SK-N-SH (cell line): ENCODE data around the gene CD101. TPM values are rescaled to one million over a fixed set of nuclear protein-coding genes. Genes with fewer than 3 reads are reported as not detected.

Experiments
- CTCF ChIA-PET: fragments of 300-600, 350-600 bp; formaldehyde crosslinking; extraction: SDS; loops from one replicate; lab custom pipeline; 2021; lab: Yijun Ruan, JAX
- POLR2A ChIA-PET: fragments of 350-600 bp; sonication (Branson Sonifier 250); formaldehyde crosslinking; extraction: SDS; loops from one replicate; lab custom pipeline; 2020; ENCODE audit warnings: antibody characterized with exemption, inconsistent platforms; lab: Yijun Ruan, JAX
- DNase-seq: peaks from one replicate; pipeline ENCODE4 v3.0.0; 2012
- H2AFZ ChIP-seq: fragments of 200-600 bp; sonication (generic); 2 replicates; pipeline ENCODE4 v1.8.1; 2016; ENCODE audit warnings: antibody characterized with exemption, mild to moderate bottlenecking, low read depth
- H3F3A ChIP-seq: fragments of 200-600 bp; sonication (generic); replicated peaks from 2 replicates; pipeline ENCODE3; 2016; ENCODE audit warnings: antibody characterized with exemption, mild to moderate bottlenecking; ENCODE audit not compliant: insufficient read depth
- H3K27ac ChIP-seq, 2 experiments: fragments of 200-500 bp in 1 of 2; fragments of 200-600 bp in 1 of 2; sonication (Bioruptor generic) in 1 of 2; sonication (generic), shearing (Covaris generic) in 1 of 2; 2 replicates each; pipeline versions ENCODE4 v1.5.1 to v1.6.1; 2014 to 2016; ENCODE audit warnings: low read depth in 2 of 2, inconsistent platforms in 1 of 2, low read length in 1 of 2, mild to moderate bottlenecking in 1 of 2, mixed read lengths in 1 of 2
- H3K27me3 ChIP-seq: fragments of 200-600 bp; sonication (generic), shearing (Covaris generic); 2 replicates; pipeline ENCODE4 v1.6.1; 2016; ENCODE audit warnings: mixed run types; ENCODE audit not compliant: insufficient read depth
- H3K36me3 ChIP-seq, 2 experiments: fragments of 200-500 bp in 1 of 2; fragments of 200-600 bp in 1 of 2; sonication (Bioruptor generic) in 1 of 2; sonication (generic) in 1 of 2; replicated peaks in 1 of 2; 2 replicates each; pipeline versions ENCODE3 to v1.5.1; 2014 to 2016; ENCODE audit warnings: low read length in 1 of 2, mild to moderate bottlenecking in 1 of 2; ENCODE audit not compliant: insufficient read depth in 2 of 2, control insufficient read depth in 1 of 2
- H3K4me1 ChIP-seq, 2 experiments: fragments of 200-500 bp in 1 of 2; fragments of 200-600 bp in 1 of 2; sonication (Bioruptor generic) in 1 of 2; sonication (generic), shearing (Covaris generic) in 1 of 2; 2 replicates each; pipeline versions ENCODE4 v1.5.1 to v1.6.1; 2014 to 2016; ENCODE audit warnings: low read depth in 1 of 2, low read length in 1 of 2, mixed run types in 1 of 2; ENCODE audit not compliant: insufficient read depth in 2 of 2, control insufficient read depth in 1 of 2
- H3K4me2 ChIP-seq: fragments of 200-600 bp; sonication (generic), shearing (Covaris generic); 2 replicates; pipeline ENCODE4 v1.6.1; 2017; ENCODE audit warnings: mixed run types
- H3K4me3 ChIP-seq, 2 experiments: fragments of 200-500 bp in 1 of 2; fragments of 200-600 bp in 1 of 2; sonication (Bioruptor generic) in 1 of 2; sonication (generic), shearing (Covaris generic) in 1 of 2; 2 replicates each; pipeline versions ENCODE4 v1.5.1 to v1.8.1; 2014 to 2016; ENCODE audit warnings: low read depth in 2 of 2, inconsistent platforms in 1 of 2, low read length in 1 of 2, mild to moderate bottlenecking in 1 of 2, mixed read lengths in 1 of 2, moderate library complexity in 1 of 2
- H3K79me2 ChIP-seq: fragments of 200-600 bp; sonication (generic); 2 replicates; pipeline ENCODE4 v1.8.1; 2017; ENCODE audit warnings: mild to moderate bottlenecking; ENCODE audit not compliant: insufficient read depth
- H3K9ac ChIP-seq: fragments of 200-600 bp; sonication (generic); 2 replicates; pipeline ENCODE4 v1.6.1; 2017; ENCODE audit warnings: mixed run types
- H3K9me2 ChIP-seq: fragments of 200-600 bp; sonication (generic); 2 replicates; pipeline ENCODE4 v1.6.1; 2017; ENCODE audit warnings: mixed run types
- H3K9me3 ChIP-seq: fragments of 200-600 bp; sonication (generic); 2 replicates; pipeline ENCODE4 v1.6.1; 2017; ENCODE audit warnings: mixed run types, mild to moderate bottlenecking, moderate library complexity
- H4K20me1 ChIP-seq: fragments of 200-600 bp; sonication (generic); 2 replicates; pipeline ENCODE4 v1.6.1; 2017; ENCODE audit warnings: mild to moderate bottlenecking, mixed run types; ENCODE audit not compliant: insufficient read depth
- ELF1 ChIP-seq: IDR thresholded peaks from 2 replicates; pipeline ENCODE4 v1.4.0; 2012
- EP300 ChIP-seq, 2 experiments: IDR thresholded peaks; 2 replicates each; pipeline versions ENCODE4 v1.4.0 to v1.6.1; 2012; ENCODE audit warnings: borderline replicate concordance in 1 of 2, low read depth in 1 of 2, low read length in 1 of 2
- EZH2phosphoT487 ChIP-seq: fragments of 200-600 bp; sonication (generic); IDR thresholded peaks from 2 replicates; pipeline ENCODE4 v1.6.1; 2017; ENCODE audit warnings: low read depth, mixed run types, mild to moderate bottlenecking, antibody characterized with exemption, moderate library complexity, borderline replicate concordance
- FOSL2 ChIP-seq: IDR thresholded peaks from 2 replicates; pipeline ENCODE4 v1.4.0; 2012; ENCODE audit warnings: low read depth, mild to moderate bottlenecking, moderate library complexity, borderline replicate concordance
- FOXJ3 ChIP-seq: sonication (generic); formaldehyde crosslinking; IDR thresholded peaks from 2 replicates; pipeline ENCODE4 v1.5.1; 2020; ENCODE audit warnings: mild to moderate bottlenecking, missing genetic modification reagents
- GATA2 ChIP-seq: sonication (generic); formaldehyde crosslinking; IDR thresholded peaks from 2 replicates; pipeline ENCODE4 v1.5.0; 2020; ENCODE audit warnings: mild to moderate bottlenecking, missing genetic modification reagents
- IRF3 ChIP-seq: fragments of 150-350 bp; IDR thresholded peaks from 2 replicates; pipeline ENCODE4 v1.6.1; 2016; ENCODE audit warnings: mild to moderate bottlenecking, low read depth, low read length
- JUND ChIP-seq: IDR thresholded peaks from 2 replicates; pipeline ENCODE4 v1.4.0; 2012
- MXI1 ChIP-seq: IDR thresholded peaks from 2 replicates; pipeline ENCODE4 v1.6.1; 2012; ENCODE audit warnings: mild to moderate bottlenecking, low read depth, low read length, improper control_type of control experiment
- NFIC ChIP-seq: IDR thresholded peaks from 2 replicates; pipeline ENCODE4 v1.4.0; 2012; ENCODE audit warnings: borderline replicate concordance
- RAD21 ChIP-seq: IDR thresholded peaks from 2 replicates; pipeline ENCODE4 v1.6.1; 2012; ENCODE audit warnings: mild to moderate bottlenecking, low read length
- RCOR1 ChIP-seq: fragments of 150-350 bp; IDR thresholded peaks from 2 replicates; pipeline ENCODE4 v1.6.1; 2017; ENCODE audit warnings: antibody characterized with exemption, low read length
- RFX5 ChIP-seq: IDR thresholded peaks from 2 replicates; pipeline ENCODE4 v1.6.1; 2012; ENCODE audit warnings: mild to moderate bottlenecking, improper control_type of control experiment, low read length
- RXRA ChIP-seq: IDR thresholded peaks from 2 replicates; pipeline ENCODE4 v1.4.0; 2012; ENCODE audit warnings: low read depth, mild to moderate bottlenecking, borderline replicate concordance
- SIN3A ChIP-seq: IDR thresholded peaks from 2 replicates; pipeline ENCODE4 v1.6.1; 2012; ENCODE audit warnings: low read depth, mild to moderate bottlenecking, low read length, moderate library complexity, borderline replicate concordance
- SMC3 ChIP-seq: IDR thresholded peaks from 2 replicates; pipeline ENCODE4 v1.6.1; 2012; ENCODE audit warnings: low read depth, low read length, improper control_type of control experiment
- USF1 ChIP-seq: IDR thresholded peaks from 2 replicates; pipeline ENCODE4 v1.4.0; 2012; ENCODE audit warnings: low read depth, borderline replicate concordance
- WGBS: methylation state at CpG from one replicate; pipeline ENCODE4 v1.1.6; 2017; ENCODE audit warnings: low lambda C conversion rate; 5-methylcytosine and 5-hydroxymethylcytosine counted together
- polyA plus RNA-seq, 3 experiments: library from polyadenylated mRNA; depleted of rRNA; stranded (reverse); fragments of >200 nt; gene quantifications; 2 replicates each; pipeline ENCODE4 v1.2.3, GENCODE V29; 2012

Gene CD101
- polyA plus RNA-seq, 1 of the 3 experiments (the other 2 are of a cell fraction), result 0.16 TPM

GRCh38 chr1:116991918-116992317 is 9.6 kb upstream of the CD101 start:
- Histone ChIP-seq H4K20me1 (no peaks in the 10 kb centered on the region), H3K4me2 (no peak overlapping the region), H3K79me2 (no peaks in the 10 kb centered on the region), H3K27me3 (no peaks in the 10 kb centered on the region), H3K4me3 (no peak overlapping the region), H3K36me3 (no peaks in the 10 kb centered on the region), H3K4me1 (no peaks in the 10 kb centered on the region), H3K27ac (no peak overlapping the region), H2AFZ (no peak overlapping the region), H3K9me2 (no peaks in the 10 kb centered on the region), H3K9ac (no peak overlapping the region), H3F3A (no peaks in the 10 kb centered on the region), H3K9me3 (no peaks in the 10 kb centered on the region)
- no peak for TF ChIP-seq RCOR1
- no peak for TF ChIP-seq RAD21
- TF ChIP-seq FOXJ3 (CRISPR knock-in tag), result no peak
- DNase-seq, result no peak
- CTCF ChIA-PET, result no interaction called here
- WGBS, result 90% methylated on average over 1 of the region's 1 CpG
- POLR2A ChIA-PET, result no interaction called here

- H3K4me3 ChIP-seq, result no peak overlapping the region
- H2AFZ ChIP-seq, result no peak overlapping the region
- no peaks in the 10 kb centered on the region for H4K20me1 ChIP-seq
- TF ChIP-seq IRF3 (no peak), ELF1 (no peak)
- TF ChIP-seq, all 33 proteins: peak for 0
- DNase-seq, result no peak
- H3K79me2 ChIP-seq, result no peaks in the 10 kb centered on the region
- ChIA-PET CTCF (no interaction called here), POLR2A (no interaction called here)
- H3K9me2 ChIP-seq, result no peaks in the 10 kb centered on the region
- H3K36me3 ChIP-seq, result no peaks in the 10 kb centered on the region
- H3K9me3 ChIP-seq, result no peaks in the 10 kb centered on the region
- H3K4me2 ChIP-seq, result no peak overlapping the region
- no peak overlapping the region for H3K9ac ChIP-seq
- no peaks in the 10 kb centered on the region for H3F3A ChIP-seq
- no peak overlapping the region for H3K27ac ChIP-seq
- no peaks in the 10 kb centered on the region for H3K27me3 ChIP-seq
- H3K4me1 ChIP-seq, result 0 out of 4 replicates have a peak, but pooled peaks cover 0 to 4% of the 10 kb centered on the region in 2 experiments
- WGBS, result 87% methylated on average over 7 of the region's 7 CpGs
These were observed 8.3 kb upstream of the CD101 start for GRCh38 chr1:116993286-116993685.

GRCh38 chr1:116994411-116994810 is 7.1 kb upstream of the CD101 start:
- POLR2A ChIA-PET, result no interaction called here
- H3K9me2 ChIP-seq, result no peaks in the 10 kb centered on the region
- 0 out of 4 replicates have a peak, but pooled peaks cover 0 to 4% of the 10 kb centered on the region in 2 experiments for H3K4me1 ChIP-seq
- no peak for DNase-seq
- no peaks in the 10 kb centered on the region for H3K9me3 ChIP-seq
- no peaks in the 10 kb centered on the region for H4K20me1 ChIP-seq
- H3K4me3 ChIP-seq, result no peak overlapping the region
- TF ChIP-seq RXRA, result no peak
- no peak for TF ChIP-seq NFIC
- TF ChIP-seq RFX5, result no peak
- TF ChIP-seq MXI1, result no peak
- TF ChIP-seq RCOR1, result no peak
- no peak for TF ChIP-seq SIN3A
- no peak for TF ChIP-seq USF1
- TF ChIP-seq SMC3, result no peak
- TF ChIP-seq FOXJ3 (CRISPR knock-in tag), result no peak
- TF ChIP-seq JUND, result no peak
- TF ChIP-seq EZH2phosphoT487, result no peak
- TF ChIP-seq EP300 (IDR thresholded peaks at IDR 0.05; ENCODE audit: borderline replicate concordance in 1 of 2, low read depth in 1 of 2, low read length in 1 of 2), result no peak
- TF ChIP-seq RAD21, result no peak
- TF ChIP-seq FOSL2, result no peak
- TF ChIP-seq GATA2 (CRISPR knock-in tag), result no peak
- H3K4me2 ChIP-seq, result no peak overlapping the region
- CTCF ChIA-PET, result no interaction called here
- H3F3A ChIP-seq, result no peaks in the 10 kb centered on the region
- no peak overlapping the region for H3K27ac ChIP-seq
- H3K9ac ChIP-seq, result no peak overlapping the region
- WGBS, result 74% methylated on average over 2 of the region's 2 CpGs
- no peak overlapping the region for H2AFZ ChIP-seq
- H3K79me2 ChIP-seq, result no peaks in the 10 kb centered on the region
- no peaks in the 10 kb centered on the region for H3K36me3 ChIP-seq
- H3K27me3 ChIP-seq, result no peaks in the 10 kb centered on the region
